Activated T-cell treated with anti-CD3 and anti-CD28 coated beads, Interleukin-2, amount 50 U/mL, for 4 hours (primary cell): Measurements from ENCODE around the gene MPP2. TPM values are rescaled to one million over a fixed set of nuclear protein-coding genes. Genes with fewer than 3 reads are reported as not detected.
"Not testable (repeated sequence)": the region's sequence is repeated elsewhere in the genome, so short reads cannot be mapped to it uniquely, and the experiment has no call there.

Experiments used
- ATAC-seq, 2 donors: fragments of 200-7000 bp; cut with Tn5 transposase; one replicate each; pipeline ENCODE4 v1.10.0; 2021
- DNase-seq: peaks from one replicate; pipeline ENCODE4 v3.0.0-alpha.2; 2020
- H3K27me3 Mint-ChIP-seq: one replicate; pipeline ENCODE4 v1.8.0; 2021; ENCODE audit warnings: low read depth, mixed read lengths
- H3K36me3 Mint-ChIP-seq: one replicate; pipeline ENCODE4 v1.8.0; 2022; ENCODE audit warnings: mixed read lengths; ENCODE audit not compliant: insufficient read depth
- H3K4me1 Mint-ChIP-seq: one replicate; pipeline ENCODE4 v1.8.0; 2021; ENCODE audit warnings: low read depth, mixed read lengths
- H3K4me3 Mint-ChIP-seq: one replicate; pipeline ENCODE4 v1.8.0; 2021; ENCODE audit warnings: mild to moderate bottlenecking, moderate library complexity, mixed read lengths
- H3K9me3 Mint-ChIP-seq: one replicate; pipeline ENCODE4 v1.8.0; 2021; ENCODE audit warnings: mixed read lengths
- total RNA-seq, 3 donors: library from RNA; stranded (reverse); gene quantifications; one replicate each; pipeline ENCODE4 v1.2.1, GENCODE V29; 2021

MPP2 gene
- total RNA-seq, 3 donors from 2014 or later = 0.21 to 0.91 (median 0.54) TPM

DNA sequence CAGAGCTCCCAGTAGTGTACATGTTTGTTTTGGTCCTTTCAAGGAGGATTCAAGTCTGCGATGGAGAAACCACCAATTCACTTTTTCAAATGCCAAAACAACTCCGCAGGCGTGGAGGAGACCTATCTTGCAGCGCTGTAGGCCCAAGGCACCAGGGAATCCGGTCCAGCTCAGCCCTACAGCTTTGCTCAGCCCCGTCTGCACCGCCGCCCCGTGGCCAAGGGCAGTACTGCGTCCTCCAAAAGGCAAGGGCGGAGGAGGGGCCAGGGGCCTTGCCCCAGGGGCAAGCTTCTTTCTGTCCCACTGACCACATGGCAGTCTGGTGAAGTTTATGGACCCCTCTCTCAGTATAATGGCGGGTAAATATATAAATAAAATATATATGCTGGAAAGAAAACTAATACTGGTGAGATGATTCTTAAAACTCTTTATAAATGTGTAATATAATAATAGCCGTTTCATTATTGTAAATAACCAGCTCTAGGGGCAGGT, 61.1 kb downstream of the MPP2 start:
- H3K27me3 Mint-ChIP-seq = peaks cover 37% of the 10 kb centered on the region
- peak; percentile 99 to 100 for ATAC-seq

DNA sequence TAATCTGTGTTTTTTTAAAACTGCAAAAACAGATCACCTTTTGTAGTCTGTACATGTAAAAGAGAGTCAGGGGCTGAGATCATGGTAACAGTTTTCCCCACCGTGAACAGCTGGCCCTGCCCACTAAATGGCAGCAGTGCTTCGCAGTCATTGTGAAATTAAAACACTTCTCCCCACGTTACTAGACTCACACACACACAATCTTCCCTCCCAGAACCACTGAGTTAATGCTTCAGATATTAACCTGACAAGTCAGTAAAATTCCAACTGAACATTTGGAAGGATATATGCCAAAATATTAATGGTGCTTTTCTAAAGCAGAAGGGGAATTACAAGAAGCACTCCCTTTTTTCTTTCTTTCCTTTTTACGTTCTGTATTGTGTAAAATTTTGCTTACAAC, 61.6 kb downstream of the MPP2 start:
- no peaks in the 10 kb centered on the region for H3K4me1 Mint-ChIP-seq
- peaks cover 36% of the 10 kb centered on the region for H3K27me3 Mint-ChIP-seq
- no peaks in the 10 kb centered on the region for H3K9me3 Mint-ChIP-seq
- ATAC-seq (no peak), DNase-seq (no peak)
- no peak overlapping the region for H3K4me3 Mint-ChIP-seq
- H3K36me3 Mint-ChIP-seq = no peaks in the 10 kb centered on the region

More for the DNA sequence above, 61.1 kb downstream of the MPP2 start:
- Mint-ChIP-seq H3K4me3 (no peak overlapping the region), H3K4me1 (no peaks in the 10 kb centered on the region), H3K9me3 (no peaks in the 10 kb centered on the region), H3K36me3 (no peaks in the 10 kb centered on the region)
- peak; percentile 70 for DNase-seq

DNA sequence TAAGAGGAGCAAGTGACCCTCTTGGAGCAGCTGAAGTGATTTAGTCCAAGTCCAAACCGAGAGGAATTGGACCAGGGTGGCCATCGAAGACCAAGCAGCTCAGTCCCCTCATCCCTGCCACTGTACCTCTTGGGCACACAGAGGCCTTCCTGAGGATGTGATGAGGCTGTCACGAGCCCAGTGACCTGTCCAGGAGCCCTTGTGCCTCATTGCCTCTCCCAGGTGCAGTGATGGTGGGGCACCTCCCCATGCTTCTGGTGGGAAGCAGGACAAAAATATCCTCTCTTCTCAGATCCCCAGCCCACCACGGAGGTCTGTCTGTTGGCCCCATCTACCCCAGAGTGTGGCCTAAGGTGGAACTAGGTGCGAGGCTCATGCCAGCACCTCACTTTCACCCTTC, 63.1 kb downstream of the MPP2 start:
- ATAC-seq = no peak

DNA sequence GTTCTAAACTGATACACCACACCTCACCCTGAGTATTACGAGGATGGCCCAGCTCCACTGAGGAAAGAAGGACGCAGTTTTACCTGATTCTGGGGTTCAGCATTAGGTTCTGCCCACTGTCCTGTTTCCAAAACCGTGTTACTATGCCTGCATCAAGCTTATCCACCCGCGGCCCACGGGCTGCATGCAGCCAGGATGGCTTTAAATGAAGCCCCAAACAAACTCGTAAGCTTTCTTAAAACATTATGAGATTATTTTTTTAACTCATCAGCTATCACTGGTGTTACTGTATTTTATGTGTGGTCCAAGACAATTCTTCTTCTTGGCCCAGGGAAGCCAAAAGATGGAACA, 64.4 kb downstream of the MPP2 start:
- no peaks in the 10 kb centered on the region for H3K4me1 Mint-ChIP-seq
- no peak overlapping the region for H3K4me3 Mint-ChIP-seq
- no peaks in the 10 kb centered on the region for H3K36me3 Mint-ChIP-seq
- ATAC-seq (no peak), DNase-seq (no peak)
- H3K9me3 Mint-ChIP-seq = no peaks in the 10 kb centered on the region
- peaks cover 29% of the 10 kb centered on the region for H3K27me3 Mint-ChIP-seq

More for the DNA sequence above, 63.1 kb downstream of the MPP2 start:
- Mint-ChIP-seq H3K9me3 (no peaks in the 10 kb centered on the region), H3K36me3 (no peaks in the 10 kb centered on the region), H3K27me3 (peaks cover 37% of the 10 kb centered on the region), H3K4me3 (no peak overlapping the region), H3K4me1 (no peaks in the 10 kb centered on the region)
- DNase-seq = no peak

DNA sequence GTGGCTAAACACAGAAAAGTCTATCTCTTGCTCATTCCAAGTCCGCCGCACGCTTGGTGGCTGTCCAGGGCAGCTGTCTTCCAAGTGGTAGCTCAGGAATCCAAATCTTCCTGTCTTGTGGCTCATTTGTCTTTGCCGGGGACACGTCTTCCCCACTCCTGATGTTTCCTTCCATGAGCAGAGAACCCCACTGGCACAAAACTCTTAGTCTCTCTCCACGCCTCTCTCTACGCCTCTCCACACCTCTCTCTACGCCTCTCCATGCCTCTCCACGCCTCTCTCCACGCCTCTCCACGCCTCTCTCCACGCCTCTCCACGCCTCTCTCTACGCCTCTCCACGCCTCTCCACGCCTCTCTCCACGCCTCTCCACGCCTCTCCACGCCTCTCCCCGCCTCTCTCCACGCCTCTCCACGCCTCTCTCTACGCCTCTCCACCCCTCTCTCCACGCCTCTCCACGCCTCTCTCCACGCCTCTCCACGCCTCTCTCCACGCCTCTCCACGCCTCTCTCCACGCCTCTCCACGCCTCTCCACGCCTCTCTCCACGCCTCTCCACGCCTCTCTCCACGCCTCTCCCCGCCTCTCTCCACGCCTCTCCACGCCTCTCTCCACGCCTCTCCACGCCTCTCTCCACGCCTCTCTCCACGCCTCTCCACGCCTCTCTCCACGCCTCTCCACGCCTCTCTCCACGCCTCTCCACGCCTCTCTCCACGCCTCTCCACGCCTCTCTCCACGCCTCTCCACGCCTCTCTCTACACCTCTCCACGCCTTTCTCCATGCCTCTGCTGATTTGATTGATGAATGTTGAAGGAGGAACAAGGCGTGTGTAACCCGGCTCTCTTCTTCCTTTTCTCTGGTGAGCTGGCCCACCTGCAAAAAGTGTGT, 65.0 kb downstream of the MPP2 start:
- H3K9me3 Mint-ChIP-seq, H3K4me3 Mint-ChIP-seq, DNase-seq, ATAC-seq, H3K36me3 Mint-ChIP-seq, H3K4me1 Mint-ChIP-seq: not testable (repeated sequence)
- peaks cover 30% of the 10 kb centered on the region for H3K27me3 Mint-ChIP-seq

DNA sequence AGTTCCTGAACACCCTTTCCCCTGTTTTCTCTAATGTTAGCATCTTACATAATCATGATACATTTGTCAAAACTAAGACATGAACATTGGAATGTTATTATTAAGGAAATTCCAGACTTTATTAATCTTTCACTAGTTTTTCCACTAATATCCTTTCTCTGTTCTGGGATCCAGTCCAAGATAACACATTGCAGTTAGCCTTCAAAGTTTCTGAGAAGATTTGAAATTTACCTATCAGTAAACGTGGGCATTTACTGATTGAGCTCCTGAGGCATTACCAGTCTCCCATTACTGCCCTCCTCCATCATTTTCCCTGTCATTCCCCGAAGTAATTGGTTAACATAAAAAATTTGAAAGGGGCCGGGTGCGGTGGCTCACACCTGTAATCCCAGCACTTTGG, 66.1 kb downstream of the MPP2 start:
- Mint-ChIP-seq H3K27me3 (peaks cover 31% of the 10 kb centered on the region), H3K9me3 (no peaks in the 10 kb centered on the region)
- no peak for ATAC-seq

DNA sequence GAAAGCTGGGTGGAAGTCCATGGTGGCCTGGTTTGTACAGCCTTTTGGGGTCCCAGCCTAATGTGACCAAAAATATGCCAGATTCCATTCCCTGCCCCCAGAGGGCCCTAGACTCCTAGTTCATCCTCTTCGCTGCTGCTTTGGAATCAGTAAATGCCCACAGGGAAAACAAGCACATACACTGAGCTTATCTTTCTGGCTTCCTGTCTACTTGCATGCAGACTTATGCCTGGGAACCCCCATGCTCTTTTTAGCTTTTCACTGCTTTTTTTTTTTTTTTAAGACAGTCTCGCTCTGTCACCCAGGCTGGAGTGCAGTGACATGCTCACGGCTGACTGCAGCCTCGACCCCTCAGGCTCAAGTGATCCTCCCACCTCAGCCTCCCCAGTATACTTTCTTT, 66.5 kb downstream of the MPP2 start:
- H3K36me3 Mint-ChIP-seq = no peaks in the 10 kb centered on the region
- no peaks in the 10 kb centered on the region for H3K9me3 Mint-ChIP-seq

More for the DNA sequence above, 66.1 kb downstream of the MPP2 start:
- Mint-ChIP-seq H3K4me1 (no peaks in the 10 kb centered on the region), H3K36me3 (no peaks in the 10 kb centered on the region), H3K4me3 (no peak overlapping the region)
- DNase-seq = no peak

DNA sequence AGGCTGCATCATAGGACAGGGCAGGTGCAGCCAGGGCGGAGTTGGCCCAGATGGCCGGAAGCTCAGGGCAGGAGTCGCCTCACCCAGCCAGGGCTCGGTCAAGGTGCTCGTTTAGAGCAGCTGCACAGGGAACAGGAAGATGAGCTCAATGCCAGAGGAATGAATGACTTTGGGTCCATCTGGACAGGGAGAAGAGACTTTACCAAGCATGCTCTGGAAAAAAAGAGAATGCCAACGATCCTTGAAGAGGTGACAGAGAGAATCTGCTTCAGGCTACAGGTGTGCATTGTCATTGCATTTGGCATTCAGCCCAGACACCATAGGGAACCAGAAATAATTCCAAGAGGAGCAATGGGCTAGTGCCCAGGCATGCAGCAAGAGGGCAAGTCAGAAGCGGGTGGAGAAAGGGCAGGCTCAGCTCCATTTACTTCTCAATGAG, 67.6 kb downstream of the MPP2 start:
- no peaks in the 10 kb centered on the region for H3K9me3 Mint-ChIP-seq
- H3K4me3 Mint-ChIP-seq = no peak overlapping the region
- peaks cover 35% of the 10 kb centered on the region for H3K27me3 Mint-ChIP-seq

More for the DNA sequence above, 66.5 kb downstream of the MPP2 start:
- H3K27me3 Mint-ChIP-seq = peaks cover 32% of the 10 kb centered on the region
- no peak for DNase-seq
- no peak overlapping the region for H3K4me3 Mint-ChIP-seq
- H3K4me1 Mint-ChIP-seq = no peaks in the 10 kb centered on the region
- no peak for ATAC-seq

DNA sequence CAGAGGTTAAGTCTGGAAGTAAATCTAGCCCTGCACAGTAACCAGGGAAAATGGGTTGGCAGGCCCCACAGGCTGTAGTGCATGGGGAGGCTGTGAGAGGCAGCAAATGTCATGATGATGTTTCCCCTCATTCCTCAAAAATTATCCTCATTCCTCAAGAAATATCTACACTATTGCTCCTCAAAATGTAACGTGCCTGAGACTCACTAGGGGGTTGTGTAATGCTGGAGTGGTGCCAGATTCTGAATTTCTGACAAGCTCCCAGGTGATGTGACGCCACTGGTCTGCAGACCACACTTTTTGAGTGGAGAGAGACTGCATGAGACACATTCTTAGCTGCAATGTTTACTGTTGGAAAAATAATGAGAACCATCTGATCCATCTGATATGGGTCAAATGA, 73.2 kb downstream of the MPP2 start:
- H3K9me3 Mint-ChIP-seq = no peaks in the 10 kb centered on the region
- ATAC-seq (no peak), DNase-seq (no peak)
- H3K36me3 Mint-ChIP-seq = no peaks in the 10 kb centered on the region
- H3K27me3 Mint-ChIP-seq = peaks cover 48% of the 10 kb centered on the region
- peaks cover 10% of the 10 kb centered on the region for H3K4me1 Mint-ChIP-seq
- peak overlapping the region; percentile 13 for H3K4me3 Mint-ChIP-seq

More for the DNA sequence above, 67.6 kb downstream of the MPP2 start:
- no peak for DNase-seq
- H3K36me3 Mint-ChIP-seq = no peaks in the 10 kb centered on the region
- no peaks in the 10 kb centered on the region for H3K4me1 Mint-ChIP-seq
- ATAC-seq = no peak

DNA sequence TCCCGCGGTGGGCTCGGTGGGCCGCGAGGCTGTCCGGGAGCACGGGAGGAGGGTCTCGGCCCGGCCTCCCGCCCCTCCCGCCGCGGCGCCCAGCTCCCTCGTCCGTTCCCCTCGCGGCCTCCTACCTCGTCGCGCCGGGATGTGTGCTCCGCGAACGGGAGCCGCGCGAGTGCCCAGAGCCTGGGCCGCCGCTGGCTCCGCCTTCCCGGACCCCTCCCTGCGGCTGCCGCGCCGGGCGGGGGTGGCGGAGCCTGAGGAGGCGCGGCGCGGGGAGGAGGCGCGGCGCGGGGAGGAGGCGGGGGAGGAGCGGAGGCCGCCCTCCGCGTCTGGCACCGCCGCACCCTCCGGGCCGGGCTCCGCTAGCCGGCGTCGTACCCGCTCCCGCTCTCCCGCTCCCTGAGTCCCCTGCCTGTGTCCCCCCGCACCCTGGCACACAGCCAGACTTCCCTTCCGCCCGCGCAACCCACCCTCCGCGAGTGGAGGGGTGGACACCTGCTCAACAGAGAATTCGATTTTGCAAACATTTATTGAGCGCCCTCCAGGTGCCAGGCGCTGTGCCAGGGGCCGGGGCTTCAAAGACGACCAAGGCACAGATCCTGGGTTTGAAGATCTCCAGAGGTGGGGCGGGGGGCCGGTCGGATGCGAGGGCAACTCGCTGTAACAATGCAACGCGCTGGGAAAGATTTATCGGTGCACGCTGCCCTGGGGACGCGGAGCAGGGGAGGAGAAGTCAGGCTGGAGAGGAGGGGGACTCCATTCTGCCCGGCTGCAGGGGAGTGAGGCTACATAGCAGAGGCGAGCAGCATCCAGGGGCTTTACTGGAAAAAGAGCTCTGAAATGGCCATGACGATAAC, 74.1 kb downstream of the MPP2 start, which contains the start of gene MPP3:
TSS of gene MPP3 (minus strand) at position 171 of the 854 bp plus-strand sequence. CDS start 1,240 bp downstream, outside the sequence.
- Mint-ChIP-seq H3K27me3 (peaks cover 48% of the 10 kb centered on the region), H3K4me3 (peak within 1 kb of the TSS; percentile 80)
- ATAC-seq = peak; percentile 78 to 89

DNA sequence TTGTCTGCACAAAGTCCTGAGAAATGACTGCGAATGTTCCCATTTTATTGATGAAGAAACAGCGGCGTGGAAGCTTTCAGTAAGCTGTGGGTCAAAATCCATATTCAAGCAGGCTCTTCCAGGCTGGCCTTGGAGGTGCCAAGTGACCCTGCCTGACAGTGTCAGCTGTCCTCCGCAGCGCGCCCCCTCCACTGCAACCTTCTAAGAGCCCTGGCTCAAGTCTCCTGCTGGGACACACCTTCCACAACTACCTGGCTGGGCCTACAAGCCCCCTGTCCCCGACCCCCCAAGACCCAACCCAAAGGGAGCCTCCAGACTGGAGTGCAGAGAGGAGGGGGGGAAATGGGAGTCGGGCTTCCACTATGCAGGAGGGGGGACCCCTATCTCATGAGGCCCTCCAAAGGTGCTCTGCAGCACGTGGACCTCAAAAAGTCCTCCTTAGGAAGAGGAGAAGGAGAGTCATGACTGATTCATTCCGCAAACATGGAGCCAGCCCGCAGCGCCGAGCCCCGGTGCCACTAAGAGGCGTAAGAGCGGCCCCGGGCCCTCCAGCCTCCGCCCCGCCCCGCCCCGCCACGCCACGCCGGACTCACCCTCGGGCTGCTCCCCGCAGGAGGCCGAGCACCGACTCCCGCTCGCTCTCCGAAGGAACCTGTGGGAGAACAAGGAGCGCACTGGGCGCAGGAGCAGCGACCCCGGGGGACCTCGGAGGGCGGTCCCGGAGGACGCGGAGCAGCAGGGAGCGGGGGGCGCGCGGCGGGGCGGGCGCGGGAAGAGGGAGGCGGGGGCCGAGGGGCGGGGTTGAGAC, 75.0 kb downstream of the MPP2 start:
- Mint-ChIP-seq H3K4me3 (peak overlapping the region; percentile 65), H3K4me1 (peaks cover 10% of the 10 kb centered on the region), H3K27me3 (peaks cover 43% of the 10 kb centered on the region), H3K9me3 (no peaks in the 10 kb centered on the region), H3K36me3 (no peaks in the 10 kb centered on the region)
- ATAC-seq (peak; percentile 47 to 51), DNase-seq (no peak)

More for the DNA sequence above, 74.1 kb downstream of the MPP2 start, which contains the start of gene MPP3:
- H3K36me3 Mint-ChIP-seq = no peaks in the 10 kb centered on the region
- peaks cover 10% of the 10 kb centered on the region for H3K4me1 Mint-ChIP-seq
- no peaks in the 10 kb centered on the region for H3K9me3 Mint-ChIP-seq
- peak; percentile 39 for DNase-seq

DNA sequence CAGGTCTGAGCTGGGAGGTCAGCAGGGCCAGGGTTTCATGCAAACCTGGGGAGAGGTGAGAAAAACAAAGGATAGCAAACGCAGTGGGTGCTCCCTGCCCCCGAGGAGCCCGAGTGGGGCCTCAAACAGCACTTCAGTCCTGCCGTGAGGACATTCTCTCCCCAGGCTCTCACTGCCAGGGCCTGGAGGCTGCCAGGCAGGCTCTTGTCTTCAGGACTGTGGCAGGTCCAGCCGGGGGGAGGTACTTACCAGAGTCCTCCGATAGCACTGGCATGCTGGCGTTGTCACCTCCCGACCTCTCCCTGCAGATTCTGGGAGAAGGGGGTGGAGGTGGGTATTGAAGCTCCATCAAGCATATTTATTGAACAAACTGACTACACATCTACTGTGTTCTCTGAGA, 75.7 kb downstream of the MPP2 start:
- Mint-ChIP-seq H3K4me3 (peak overlapping the region; percentile 24), H3K27me3 (peaks cover 40% of the 10 kb centered on the region), H3K36me3 (no peaks in the 10 kb centered on the region), H3K4me1 (peaks cover 10% of the 10 kb centered on the region), H3K9me3 (no peaks in the 10 kb centered on the region)
- no peak for ATAC-seq
- no peak for DNase-seq

DNA sequence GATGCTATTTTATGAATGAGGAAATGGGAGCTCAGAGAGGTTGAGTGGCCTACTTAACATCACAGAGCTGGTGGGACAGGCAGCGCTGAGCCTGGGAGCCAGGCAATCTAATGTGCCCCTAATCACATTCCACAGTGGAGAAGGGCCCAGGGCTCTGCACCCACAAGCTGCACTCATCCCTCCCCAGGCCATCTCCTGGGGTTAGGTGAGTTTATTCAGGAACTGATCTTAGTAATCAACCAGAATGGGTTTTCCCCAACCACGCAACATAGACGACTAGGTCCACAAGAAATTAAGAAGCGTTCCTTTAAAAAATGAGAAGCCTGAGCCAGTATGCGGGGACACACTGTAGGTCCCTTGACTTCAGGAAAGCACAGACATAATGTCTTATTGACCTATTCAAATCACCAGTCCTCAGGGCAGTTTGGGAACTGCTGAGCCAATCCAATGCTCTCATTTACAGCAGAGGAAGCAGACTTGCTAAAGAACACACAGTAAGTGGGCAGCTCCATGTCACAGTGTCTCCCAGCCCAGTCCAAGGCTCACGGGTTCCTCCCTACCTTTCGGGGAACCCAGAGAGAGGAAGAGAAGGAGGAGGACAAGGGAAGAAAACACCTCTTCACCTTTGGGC, 76.7 kb downstream of the MPP2 start:
- Mint-ChIP-seq H3K4me1 (peaks cover 10% of the 10 kb centered on the region), H3K9me3 (no peaks in the 10 kb centered on the region), H3K4me3 (no peak overlapping the region), H3K36me3 (no peaks in the 10 kb centered on the region), H3K27me3 (peaks cover 32% of the 10 kb centered on the region)
- DNase-seq (no peak), ATAC-seq (peak; percentile 10 to 41)
